Hematopoietic multipotent progenitor cell treated with erythropoietin and hydrocortisone succinate and interleukin-3 and kit ligand, for 17 days (in vitro differentiated cells): ENCODE results near the gene CMAS.
"Not testable (repeated sequence)": the region's sequence is repeated elsewhere in the genome, so short reads cannot be mapped to it uniquely, and the experiment has no call there.

Experiments
- DNase-seq: peaks from one replicate; pipeline ENCODE4 v3.0.0-alpha.2; 2015; ENCODE audit warnings: low spot score

Gene CMAS

GRCh38 chr12:22047494-22047893, 1.5 kb downstream of the CMAS start:
- peak; percentile 65 for DNase-seq

GRCh38 chr12:22048351-22049041, 2.5 kb downstream of the CMAS start:
- peak; percentile 39 for DNase-seq

GRCh38 chr12:22050078-22050477, 4.1 kb downstream of the CMAS start:
- DNase-seq, result no peak

DNA sequence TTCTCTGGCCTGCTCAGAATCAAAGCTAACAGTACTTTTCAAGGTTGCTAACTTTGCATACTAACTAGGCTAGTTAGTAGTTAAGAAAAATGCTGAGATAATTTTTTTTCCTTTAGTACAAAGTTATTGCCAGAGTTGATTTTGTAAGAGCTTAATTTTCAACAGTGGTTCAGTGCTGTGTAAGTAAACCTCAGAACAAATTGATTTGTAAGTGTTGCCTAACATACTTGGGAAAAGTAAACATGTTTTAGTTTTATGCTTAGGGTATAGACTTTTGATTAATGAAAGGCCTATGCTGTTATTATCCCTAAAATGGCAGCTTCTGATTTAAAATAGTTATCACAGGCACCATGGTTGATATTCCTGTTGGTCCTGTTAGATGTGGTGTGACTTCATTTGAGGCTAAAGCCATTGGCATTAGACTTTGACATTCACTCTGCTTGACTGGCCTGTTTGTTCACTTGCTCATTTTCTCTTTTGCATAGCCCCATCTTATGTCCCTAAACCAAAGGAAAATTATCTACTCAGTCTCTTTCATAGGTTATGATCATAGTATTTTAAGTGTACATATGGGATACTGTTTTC, 5.2 kb downstream of the CMAS start:
- DNase-seq, result no peak

DNA sequence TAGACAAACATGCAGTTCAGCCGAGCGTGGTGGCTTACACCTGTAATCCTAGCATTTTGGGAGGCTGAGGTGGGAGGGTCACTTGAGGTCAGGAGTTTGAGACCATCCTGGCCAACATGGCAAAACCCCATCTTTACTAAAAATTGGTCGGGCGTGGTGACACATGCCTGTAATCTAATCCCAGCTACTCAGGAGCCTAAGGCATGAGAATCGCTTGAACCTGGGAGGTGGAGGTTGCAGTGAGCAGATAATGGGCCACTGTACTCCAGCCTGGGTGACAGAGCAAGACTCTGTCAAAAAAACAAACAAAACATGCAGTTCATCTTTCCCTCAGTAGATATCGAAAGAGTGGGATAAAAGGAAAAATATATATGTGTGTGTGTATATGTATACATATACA, 7.0 kb downstream of the CMAS start:
- peak; percentile 19 for DNase-seq

- DNase-seq, result no peak
Measured at GRCh38 chr12:22054155-22054554, 8.1 kb downstream of the CMAS start.

DNA sequence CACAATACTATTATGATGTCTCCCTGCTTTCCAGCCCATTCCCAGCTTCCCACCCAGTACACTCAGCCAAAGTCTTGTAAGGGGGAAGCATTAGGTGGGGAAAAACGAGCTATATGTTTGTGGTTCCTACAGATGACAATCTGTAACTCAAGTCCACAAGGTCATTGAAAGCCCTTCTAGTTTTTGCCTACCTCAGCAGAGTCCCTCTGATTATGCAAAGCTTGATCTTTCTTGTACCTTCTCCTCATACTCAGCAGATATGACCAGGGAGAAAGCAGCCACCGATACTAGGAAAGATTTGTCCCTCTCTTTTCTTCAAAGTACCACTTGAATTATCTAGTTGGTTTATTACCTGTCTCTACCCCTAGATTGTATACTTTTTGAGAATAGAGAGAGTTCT, 10.6 kb downstream of the CMAS start:
- DNase-seq, result no peak

GRCh38 chr12:22059976-22060647, 14.1 kb downstream of the CMAS start:
- DNase-seq, result no peak

DNA sequence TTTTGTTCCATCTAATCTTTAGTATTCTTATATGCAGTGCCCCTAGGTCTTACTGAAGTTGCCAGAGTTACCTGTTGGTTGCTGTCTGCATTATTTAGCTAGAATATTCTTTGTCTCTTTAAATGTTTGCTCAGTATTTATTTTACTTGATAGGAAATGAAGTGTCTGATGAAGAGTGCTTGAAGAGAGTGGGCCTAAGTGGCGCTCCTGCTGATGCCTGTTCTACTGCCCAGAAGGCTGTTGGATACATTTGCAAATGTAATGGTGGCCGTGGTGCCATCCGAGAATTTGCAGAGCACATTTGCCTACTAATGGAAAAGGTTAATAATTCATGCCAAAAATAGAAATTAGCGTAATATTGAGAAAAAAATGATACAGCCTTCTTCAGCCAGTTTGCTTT, 18.9 kb downstream of the CMAS start:
- DNase-seq, result no peak

DNA sequence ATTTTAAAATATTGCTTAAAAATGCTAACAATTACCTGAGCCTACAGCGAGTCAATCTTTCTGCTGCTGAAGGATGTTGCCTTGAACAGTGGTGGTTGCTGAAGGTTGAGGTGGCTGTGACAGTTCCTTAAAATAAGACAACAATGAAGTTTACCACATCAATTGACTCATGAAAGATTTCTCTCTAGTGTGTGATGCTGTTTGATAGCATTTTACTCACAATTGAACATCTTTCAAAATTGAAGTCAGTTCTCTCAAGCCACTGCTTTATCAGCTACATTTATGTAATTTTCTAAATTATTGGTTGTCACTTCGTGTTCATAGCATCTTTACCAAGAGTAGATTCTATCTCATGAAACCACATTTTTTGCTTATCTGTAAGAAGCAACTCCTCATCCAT, 20.3 kb downstream of the CMAS start:
- DNase-seq, result no peak

GRCh38 chr12:22069851-22070250, 23.8 kb downstream of the CMAS start:
- no peak for DNase-seq

DNA sequence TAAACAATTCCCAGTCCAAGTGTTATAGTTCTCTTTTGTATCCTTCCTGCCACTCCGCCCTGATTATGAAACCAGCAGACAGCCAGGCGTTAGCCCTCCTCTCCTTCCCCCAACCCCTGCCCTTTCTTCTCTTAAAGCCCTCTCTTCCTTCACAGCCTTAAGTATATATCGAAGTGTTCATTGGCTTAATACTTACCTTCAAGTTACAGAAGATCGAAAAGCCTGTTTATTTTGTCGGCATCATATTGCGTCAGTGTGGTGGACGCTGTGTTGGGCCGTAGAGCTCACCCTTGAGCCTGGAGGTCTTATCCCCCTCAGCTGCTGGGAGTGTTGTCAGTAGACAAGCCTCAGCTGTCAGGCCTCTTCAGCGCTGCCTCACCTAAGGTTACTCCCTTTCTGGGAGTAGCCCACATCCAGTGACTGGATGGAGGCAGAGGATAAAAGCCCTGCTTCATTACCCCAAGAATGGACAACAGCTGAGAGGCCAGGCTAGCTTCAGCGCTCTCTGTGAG, 36.2 kb downstream of the CMAS start:
- DNase-seq, result peak; percentile 21

- peak; percentile 49 for DNase-seq
Measured at GRCh38 chr12:22083167-22083566, 37.1 kb downstream of the CMAS start.

DNA sequence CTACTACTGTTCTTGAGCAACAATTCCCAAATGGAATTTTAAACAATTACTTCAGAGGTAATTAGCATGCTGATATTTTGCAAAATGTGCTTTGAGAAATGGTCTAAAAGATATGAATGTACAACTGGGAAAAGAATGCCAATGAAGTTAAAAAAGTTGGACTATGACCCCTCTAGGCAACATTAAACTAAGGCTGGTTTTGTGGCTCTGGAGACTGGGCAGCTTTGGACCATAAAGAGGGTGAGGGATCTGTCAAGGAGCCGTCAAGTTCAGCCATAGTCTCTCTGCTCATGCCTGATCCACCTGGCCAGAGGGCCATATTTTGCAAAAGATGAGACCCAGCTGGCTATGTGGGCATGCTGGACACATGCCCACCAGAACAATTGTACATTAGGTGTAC, 38.8 kb downstream of the CMAS start:
- DNase-seq, result no peak

GRCh38 chr12:22088886-22089285, 42.9 kb downstream of the CMAS start:
- DNase-seq, result no peak

GRCh38 chr12:22089486-22089885, 43.5 kb downstream of the CMAS start:
- no peak for DNase-seq

- not testable (repeated sequence) for DNase-seq
Measured at GRCh38 chr12:22099062-22099461, 53.0 kb downstream of the CMAS start.

DNA sequence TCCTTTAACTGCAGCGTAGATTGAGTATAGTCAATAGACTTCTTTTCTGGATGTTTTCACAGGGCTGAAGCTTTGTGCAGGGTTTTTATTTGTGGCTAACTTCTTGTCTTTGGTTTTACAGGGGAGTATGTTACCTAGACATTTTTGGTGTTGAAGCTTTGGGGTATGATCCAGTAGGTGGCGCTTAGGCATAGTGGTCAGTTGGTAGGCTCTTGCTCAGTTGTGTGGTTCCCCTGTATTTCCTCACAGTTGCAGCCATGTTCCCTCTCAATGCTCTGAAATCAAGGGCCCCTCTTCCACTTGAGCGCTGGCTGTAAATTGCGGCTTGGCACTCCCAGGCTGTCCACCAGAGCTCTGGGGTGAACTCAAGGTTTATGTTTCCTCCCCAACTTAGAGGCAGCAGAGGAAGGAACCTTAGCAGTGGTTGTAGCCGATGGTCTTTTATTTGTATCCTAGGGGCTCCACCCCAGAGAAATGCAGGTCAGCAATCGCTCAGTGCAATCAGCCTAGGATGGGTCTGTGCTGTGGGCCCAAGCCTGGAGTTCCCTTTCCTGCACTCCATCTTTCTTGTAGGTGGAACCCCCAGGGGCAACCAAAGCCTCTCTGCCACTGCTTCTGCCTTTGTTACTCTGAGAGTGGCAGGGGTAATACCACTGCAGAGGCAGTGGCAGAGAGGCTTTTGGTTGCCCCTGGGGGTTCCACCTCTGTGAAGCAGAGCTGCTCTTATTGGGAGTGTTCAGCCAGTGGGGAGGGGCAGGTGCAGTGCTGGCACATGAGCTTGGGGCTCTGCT, 55.1 kb downstream of the CMAS start:
- DNase-seq, result no peak

DNA sequence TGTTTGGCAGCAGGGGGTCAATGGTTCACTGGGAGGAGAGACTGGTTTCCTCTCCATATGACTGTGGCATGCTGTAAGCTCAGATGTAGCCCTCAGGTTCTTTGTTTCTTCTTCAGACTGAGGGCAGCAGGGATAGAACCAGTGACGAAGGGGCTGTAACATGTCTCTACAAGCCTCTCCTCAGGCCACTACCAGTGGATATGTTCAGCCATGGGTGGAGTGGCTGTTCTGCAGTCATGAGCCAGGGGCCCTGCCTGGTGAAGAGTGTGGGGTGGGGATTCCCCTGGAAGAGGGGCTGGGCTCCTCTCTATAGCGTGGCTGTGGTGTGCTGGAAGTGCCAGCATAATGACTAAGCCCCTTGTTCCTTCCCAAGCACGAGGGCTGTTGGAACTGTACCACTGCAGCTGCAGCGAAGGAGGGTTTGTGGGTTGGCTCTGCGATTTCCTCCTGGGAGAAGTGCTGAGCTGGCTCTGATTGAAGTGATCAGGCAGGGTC, 55.8 kb downstream of the CMAS start:
- no peak for DNase-seq

- no peak for DNase-seq
Measured at GRCh38 chr12:22103418-22103817, 57.4 kb downstream of the CMAS start.

- no peak for DNase-seq
Measured at GRCh38 chr12:22105542-22105941, 59.5 kb downstream of the CMAS start.

DNA sequence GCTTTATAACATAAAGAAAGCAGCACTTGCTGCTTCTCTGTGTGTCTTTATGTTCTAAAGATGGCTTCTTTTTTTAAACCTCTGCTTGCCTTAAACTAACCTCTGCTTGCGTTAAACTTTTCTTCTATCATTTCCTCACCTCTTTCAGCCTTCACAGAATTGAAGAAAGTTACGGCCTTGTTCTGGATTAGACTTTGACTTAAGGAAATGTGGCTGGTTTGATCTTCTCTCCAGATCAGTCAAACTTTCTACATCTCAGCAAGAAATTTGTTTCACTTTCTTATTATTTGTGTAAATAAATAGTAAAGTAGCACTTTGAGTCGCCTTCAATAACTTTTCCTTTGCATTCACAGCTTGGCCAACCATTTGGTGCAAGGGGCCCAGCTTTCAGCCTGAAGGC, 64.2 kb downstream of the CMAS start:
- DNase-seq, result no peak
